Astrocyte (in vitro differentiated cells and primary cell): Measurements from ENCODE around the gene GSG1L. TPM values are rescaled to one million over a fixed set of nuclear protein-coding genes. Genes with fewer than 3 reads are reported as not detected.

ENCODE experiments used
- DNase-seq: peaks from one replicate; pipeline ENCODE4 v3.0.0-alpha.2; 2010; ENCODE audit warnings: low read depth
- FAIRE-seq: peaks from 2 replicates; lab custom pipeline; 2011; peaks lifted over from hg19 to GRCh38; lab: Jason Lieb, UNC
- H2AFZ ChIP-seq: 2 replicates; pipeline ENCODE4 v1.6.0; 2012; ENCODE audit warnings: low read depth, low read length, inconsistent platforms
- H3K27ac ChIP-seq: 2 replicates; pipeline ENCODE4 v1.5.1; 2011; ENCODE audit warnings: low read depth, low read length, inconsistent platforms
- H3K27me3 ChIP-seq: 2 replicates; pipeline ENCODE4 v1.6.0; 2011; ENCODE audit warnings: low read length, inconsistent platforms; ENCODE audit not compliant: insufficient read depth
- H3K36me3 ChIP-seq: 2 replicates; pipeline ENCODE4 v1.5.1; 2011; ENCODE audit warnings: low read length, inconsistent platforms; ENCODE audit not compliant: insufficient read depth
- H3K4me1 ChIP-seq: 2 replicates; pipeline ENCODE4 v1.5.1; 2011; ENCODE audit warnings: low read length, inconsistent platforms; ENCODE audit not compliant: insufficient read depth
- H3K4me2 ChIP-seq: 2 replicates; pipeline ENCODE4 v1.6.0; 2012; ENCODE audit warnings: low read length, inconsistent platforms
- H3K4me3 ChIP-seq: 2 replicates; pipeline ENCODE4 v1.5.1; 2011; ENCODE audit warnings: low read depth, mild to moderate bottlenecking, low read length, inconsistent platforms; ENCODE audit not compliant: insufficient read depth
- H3K79me2 ChIP-seq: 2 replicates; pipeline ENCODE4 v1.6.0; 2012; ENCODE audit warnings: mild to moderate bottlenecking, low read length, inconsistent platforms; ENCODE audit not compliant: insufficient read depth
- H3K9ac ChIP-seq: 2 replicates; pipeline ENCODE4 v1.6.0; 2012; ENCODE audit warnings: mild to moderate bottlenecking, low read length, inconsistent platforms
- H3K9me3 ChIP-seq: 2 replicates; pipeline ENCODE4 v1.5.1; 2012; ENCODE audit warnings: low read depth, mild to moderate bottlenecking, low read length, inconsistent platforms; ENCODE audit not compliant: insufficient read depth
- H4K20me1 ChIP-seq: 2 replicates; pipeline ENCODE4 v1.6.0; 2012; ENCODE audit warnings: low read length, inconsistent platforms; ENCODE audit not compliant: insufficient read depth
- H3K27ac Mint-ChIP-seq: one replicate; pipeline ENCODE4 v1.8.0; 2021; ENCODE audit warnings: mild to moderate bottlenecking, mixed read lengths; ENCODE audit not compliant: unreplicated experiment
- H3K27me3 Mint-ChIP-seq: one replicate; pipeline ENCODE4 v1.8.0; 2021; ENCODE audit warnings: low read depth, mixed read lengths; ENCODE audit not compliant: unreplicated experiment
- H3K36me3 Mint-ChIP-seq: one replicate; pipeline ENCODE4 v1.8.0; 2021; ENCODE audit warnings: low read depth, mixed read lengths; ENCODE audit not compliant: unreplicated experiment
- H3K4me1 Mint-ChIP-seq: one replicate; pipeline ENCODE4 v1.8.0; 2021; ENCODE audit warnings: low read depth, mixed read lengths; ENCODE audit not compliant: unreplicated experiment
- H3K4me3 Mint-ChIP-seq: one replicate; pipeline ENCODE4 v1.8.0; 2021; ENCODE audit warnings: mild to moderate bottlenecking, moderate library complexity, mixed read lengths; ENCODE audit not compliant: unreplicated experiment
- H3K9me3 Mint-ChIP-seq: one replicate; pipeline ENCODE4 v1.8.0; 2021; ENCODE audit warnings: mild to moderate bottlenecking, mixed read lengths; ENCODE audit not compliant: unreplicated experiment
- CTCF ChIP-seq: IDR thresholded peaks from 2 replicates; pipeline ENCODE4 v1.5.1; 2011; ENCODE audit warnings: low read depth, mild to moderate bottlenecking, inconsistent platforms, low read length, moderate library complexity; ENCODE audit not compliant: insufficient read depth
- EZH2 ChIP-seq: IDR thresholded peaks from 2 replicates; pipeline ENCODE4 v1.6.1; 2012; ENCODE audit warnings: mild to moderate bottlenecking, low read length, inconsistent platforms; ENCODE audit not compliant: insufficient read depth
- total RNA-seq: library from RNA; stranded (reverse); gene quantifications from 2 replicates; pipeline ENCODE4 v1.2.1, GENCODE V29; 2021

Gene GSG1L
- total RNA-seq, 1 donor from 2014 or later: not detected

- Mint-ChIP-seq H3K9me3 (peaks cover 5% of the 10 kb centered on the region), H3K27ac (no peak overlapping the region), H3K27me3 (no peaks in the 10 kb centered on the region), H3K36me3 (peaks cover 26% of the 10 kb centered on the region), H3K4me1 (peaks cover 8% of the 10 kb centered on the region), H3K4me3 (no peak overlapping the region)
- Histone ChIP-seq H3K4me2 (no peak overlapping the region), H3K79me2 (no peaks in the 10 kb centered on the region), H3K4me1 (peaks cover 34% of the 10 kb centered on the region), H3K9me3 (peaks cover 7% of the 10 kb centered on the region), H3K4me3 (no peak overlapping the region), H3K36me3 (no peaks in the 10 kb centered on the region), H3K27ac (no peak overlapping the region), H3K27me3 (no peaks in the 10 kb centered on the region), H3K9ac (no peak overlapping the region), H4K20me1 (no peaks in the 10 kb centered on the region), H2AFZ (no peak overlapping the region)
- TF ChIP-seq EZH2 (no peak), CTCF (no peak)
- no peak for FAIRE-seq
- no peak for DNase-seq
Measured at GRCh38 chr16:27764869-27765675, 298.4 kb downstream of the GSG1L start.

- Histone ChIP-seq H3K4me2 (no peak overlapping the region), H3K4me1 (peaks cover 34% of the 10 kb centered on the region), H3K79me2 (no peaks in the 10 kb centered on the region), H3K27ac (no peak overlapping the region), H3K36me3 (no peaks in the 10 kb centered on the region), H3K9ac (no peak overlapping the region), H2AFZ (no peak overlapping the region), H3K27me3 (no peaks in the 10 kb centered on the region), H4K20me1 (no peaks in the 10 kb centered on the region), H3K4me3 (no peak overlapping the region), H3K9me3 (peaks cover 7% of the 10 kb centered on the region)
- Mint-ChIP-seq H3K27me3 (no peaks in the 10 kb centered on the region), H3K36me3 (peaks cover 22% of the 10 kb centered on the region), H3K4me3 (no peak overlapping the region), H3K4me1 (peaks cover 9% of the 10 kb centered on the region), H3K27ac (no peak overlapping the region), H3K9me3 (peaks cover 7% of the 10 kb centered on the region)
- DNase-seq (no peak), FAIRE-seq (no peak)
- TF ChIP-seq CTCF (no peak), EZH2 (no peak)
Measured at GRCh38 chr16:27764427-27764826, 299.1 kb downstream of the GSG1L start.

- Histone ChIP-seq H3K9me3 (peaks cover 7% of the 10 kb centered on the region), H3K36me3 (no peaks in the 10 kb centered on the region), H3K27me3 (no peaks in the 10 kb centered on the region), H3K4me3 (no peak overlapping the region), H3K4me1 (peaks cover 33% of the 10 kb centered on the region), H4K20me1 (no peaks in the 10 kb centered on the region), H3K4me2 (peak overlapping the region; percentile 52), H3K27ac (peak overlapping the region; percentile 37), H3K79me2 (no peaks in the 10 kb centered on the region), H2AFZ (no peak overlapping the region), H3K9ac (peak overlapping the region; percentile 22)
- Mint-ChIP-seq H3K36me3 (peaks cover 23% of the 10 kb centered on the region), H3K9me3 (peaks cover 7% of the 10 kb centered on the region), H3K4me1 (peaks cover 15% of the 10 kb centered on the region), H3K27ac (no peak overlapping the region), H3K27me3 (no peaks in the 10 kb centered on the region), H3K4me3 (no peak overlapping the region)
- FAIRE-seq: peak; percentile 73
- TF ChIP-seq EZH2: no peak
- TF ChIP-seq CTCF: no peak
- peak; percentile 94 for DNase-seq
Measured at GRCh38 chr16:27762441-27762840, 301.1 kb downstream of the GSG1L start.
